Tibial nerve (tissue), 3 donors: ENCODE measurements around the gene ZMYND8.

ENCODE experiments used
- POLR2A ChIP-seq, 2 donors: fragments of 450-650 bp; IDR thresholded peaks; one replicate each; pipeline ENCODE4 v1.6.1; 2017; ENCODE audit warnings: antibody characterized with exemption in 2 of 2, mild to moderate bottlenecking in 2 of 2, moderate library complexity in 2 of 2
- TF ChIP-seq, protein P1 (sequence below), 5 experiments: fragments of 200-600 bp in 3 of 5; fragments of 450-650 bp in 2 of 5; sonication (generic) in 3 of 5; IDR thresholded peaks; one replicate each; pipeline ENCODE4 v1.5.1; 2016 to 2019; ENCODE audit warnings: antibody characterized with exemption in 5 of 5, mild to moderate bottlenecking in 3 of 5, moderate library complexity in 2 of 5

DNA sequence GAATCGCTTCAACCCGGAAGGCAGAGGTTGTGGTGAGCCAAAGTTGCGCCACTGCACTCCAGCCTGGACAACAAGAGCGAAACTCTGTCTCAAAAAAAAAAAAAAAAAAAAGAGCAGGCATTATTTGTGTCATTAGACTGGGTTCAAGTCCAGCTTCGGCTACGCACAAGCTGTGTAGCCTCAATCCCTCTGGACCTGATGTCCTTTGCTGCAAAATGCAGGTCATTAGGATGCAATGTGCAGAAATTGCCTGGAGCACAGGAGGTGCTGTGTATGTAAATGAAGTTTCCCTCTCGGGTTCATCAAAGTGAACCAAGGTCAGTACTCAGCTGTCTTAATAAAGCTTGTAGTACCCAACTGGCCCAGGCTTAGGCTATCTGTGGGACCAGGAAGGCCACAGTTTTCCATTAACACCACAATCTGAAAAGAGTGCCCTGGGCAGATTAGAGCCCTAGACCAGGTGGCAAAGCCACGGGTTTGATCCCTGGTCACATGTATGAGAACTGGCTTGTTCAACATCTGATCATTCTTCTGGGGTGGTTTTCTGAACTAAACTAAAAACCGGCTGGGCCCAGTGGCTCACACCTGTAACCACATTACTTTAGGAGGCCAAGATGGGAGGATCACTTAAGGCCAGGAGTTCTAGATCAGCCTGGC lies 155.3 kb downstream of the ZMYND8 start:
- TF ChIP-seq POLR2A (IDR thresholded peaks at IDR 0.05), result no peak
- TF ChIP-seq, protein P1, sequence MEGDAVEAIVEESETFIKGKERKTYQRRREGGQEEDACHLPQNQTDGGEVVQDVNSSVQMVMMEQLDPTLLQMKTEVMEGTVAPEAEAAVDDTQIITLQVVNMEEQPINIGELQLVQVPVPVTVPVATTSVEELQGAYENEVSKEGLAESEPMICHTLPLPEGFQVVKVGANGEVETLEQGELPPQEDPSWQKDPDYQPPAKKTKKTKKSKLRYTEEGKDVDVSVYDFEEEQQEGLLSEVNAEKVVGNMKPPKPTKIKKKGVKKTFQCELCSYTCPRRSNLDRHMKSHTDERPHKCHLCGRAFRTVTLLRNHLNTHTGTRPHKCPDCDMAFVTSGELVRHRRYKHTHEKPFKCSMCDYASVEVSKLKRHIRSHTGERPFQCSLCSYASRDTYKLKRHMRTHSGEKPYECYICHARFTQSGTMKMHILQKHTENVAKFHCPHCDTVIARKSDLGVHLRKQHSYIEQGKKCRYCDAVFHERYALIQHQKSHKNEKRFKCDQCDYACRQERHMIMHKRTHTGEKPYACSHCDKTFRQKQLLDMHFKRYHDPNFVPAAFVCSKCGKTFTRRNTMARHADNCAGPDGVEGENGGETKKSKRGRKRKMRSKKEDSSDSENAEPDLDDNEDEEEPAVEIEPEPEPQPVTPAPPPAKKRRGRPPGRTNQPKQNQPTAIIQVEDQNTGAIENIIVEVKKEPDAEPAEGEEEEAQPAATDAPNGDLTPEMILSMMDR (IDR thresholded peaks at IDR 0.05), result no peak
